AG04450 (cell line): ENCODE data around the gene HIPK3. TPM values are rescaled to one million over a fixed set of nuclear protein-coding genes. Genes with fewer than 3 reads are reported as not detected.

Experiments used
- CTCF ChIA-PET: fragments of 300-600, 350-600 bp; formaldehyde crosslinking; extraction: SDS; loops from one replicate; lab custom pipeline; 2022; ENCODE audit warnings: antibody characterized with exemption, inconsistent platforms; lab: Charles Lee
- POLR2A ChIA-PET: fragments of 350-600 bp; formaldehyde crosslinking; extraction: SDS; loops from one replicate; lab custom pipeline; 2021; ENCODE audit warnings: antibody characterized with exemption, inconsistent platforms; lab: Yijun Ruan, JAX
- DNase-seq: peaks from one replicate; pipeline ENCODE4 v3.0.0-alpha.2; 2011; ENCODE audit warnings: low read depth, low spot score
- H3K27ac ChIP-seq: one replicate; pipeline ENCODE4 v1.5.1; 2012; ENCODE audit warnings: low read depth, low read length, control low read depth
- H3K27me3 ChIP-seq: one replicate; pipeline ENCODE4 v1.6.0; 2012; ENCODE audit warnings: low read length; ENCODE audit not compliant: control insufficient read depth, insufficient read depth
- H3K4me3 ChIP-seq: 2 replicates; pipeline ENCODE4 v1.5.1; 2011; ENCODE audit warnings: mild to moderate bottlenecking, low read depth, low read length, control low read depth
- H3K9me3 ChIP-seq: 2 replicates; pipeline ENCODE4 v1.5.1; 2012; ENCODE audit warnings: low read length; ENCODE audit not compliant: control insufficient read depth, insufficient read depth
- CTCF ChIP-seq: IDR thresholded peaks from 2 replicates; pipeline ENCODE4 v1.5.1; 2011; ENCODE audit warnings: low read depth, low read length, control low read depth, inconsistent platforms
- polyA plus RNA-seq: library from polyadenylated mRNA; depleted of rRNA; stranded (reverse); fragments of >200 nt; gene quantifications from 2 replicates; pipeline ENCODE4 v1.2.3, GENCODE V29; 2011; rRNA removed

Gene HIPK3
- polyA plus RNA-seq, 1 experiment = 30.7 TPM

GRCh38 chr11:33399421-33399820 lies 142.2 kb downstream of the HIPK3 start:
- no peak for DNase-seq
- no peak overlapping the region for H3K27ac ChIP-seq
- ChIA-PET POLR2A (no interaction called here), CTCF (no interaction called here)
- no peaks in the 10 kb centered on the region for H3K9me3 ChIP-seq
- no peak overlapping the region for H3K4me3 ChIP-seq
- no peak for TF ChIP-seq CTCF
- H3K27me3 ChIP-seq = no peaks in the 10 kb centered on the region

- no peak for DNase-seq
- Histone ChIP-seq H3K27me3 (no peaks in the 10 kb centered on the region), H3K9me3 (no peaks in the 10 kb centered on the region; the same call in 1 of the 2 replicates), H3K4me3 (no peak overlapping the region), H3K27ac (no peak overlapping the region)
- ChIA-PET CTCF (no interaction called here), POLR2A (no interaction called here)
- TF ChIP-seq CTCF = no peak
Observed at GRCh38 chr11:33402066-33402465, 144.9 kb downstream of the HIPK3 start.

- TF ChIP-seq CTCF = no peak
- Histone ChIP-seq H3K9me3 (no peaks in the 10 kb centered on the region; the same call in 1 of the 2 replicates), H3K27me3 (no peaks in the 10 kb centered on the region), H3K27ac (no peak overlapping the region), H3K4me3 (no peak overlapping the region)
- ChIA-PET CTCF (interaction anchor here (0.6 kb wide), 1 partner anchor 293 kb away, joined by 3 read pairs; no protein-coding TSS in a partner anchor), POLR2A (no interaction called here)
- DNase-seq = no peak
Observed at GRCh38 chr11:33403344-33403743, 146.2 kb downstream of the HIPK3 start.

- ChIA-PET CTCF (interaction anchor here (0.7 to 1.2 kb wide), 2 partner anchors 10 to 282 kb away, joined by 4 to 7 read pairs; no protein-coding TSS in a partner anchor), POLR2A (interaction anchor here (0.6 kb wide), 1 partner anchor 930 kb away, joined by 3 read pairs; no protein-coding TSS in a partner anchor)
- H3K27ac ChIP-seq = no peak overlapping the region
- no peak for DNase-seq
- no peak overlapping the region for H3K4me3 ChIP-seq
- H3K9me3 ChIP-seq = no peaks in the 10 kb centered on the region; the same call in 1 of the 2 replicates
- no peaks in the 10 kb centered on the region for H3K27me3 ChIP-seq
- TF ChIP-seq CTCF = no peak
Observed at GRCh38 chr11:33405834-33406602, 148.8 kb downstream of the HIPK3 start.

Other genes starting within 250 kb of the HIPK3 start
- 13.5 and 17.8 TPM in 2 replicates for gene DEPDC7, start 241.5 kb upstream of the HIPK3 start, polyA plus RNA-seq
- 18.7 and 21.4 TPM in 2 replicates for gene TCP11L1, start 217.8 kb upstream of the HIPK3 start, polyA plus RNA-seq
- 29.9 and 38.6 TPM in 2 replicates for gene CSTF3, start 95.9 kb upstream of the HIPK3 start, polyA plus RNA-seq
- gene KIAA1549L, start 118.7 kb downstream of the HIPK3 start, polyA plus RNA-seq = 2.8 and 3.3 TPM in 2 replicates